K562 (cell line): ENCODE results near the gene DPM1. TPM values are rescaled to one million over a fixed set of nuclear protein-coding genes. Genes with fewer than 3 reads are reported as not detected.

Source experiments
- BMI1 ChIP-seq: fragments of 150-350 bp; IDR thresholded peaks from 2 replicates; pipeline ENCODE4 v1.6.1; 2014; ENCODE audit warnings: low read length
- CBFA2T2 ChIP-seq: fragments of 450-650 bp; conservative IDR thresholded peaks from 2 replicates; pipeline ENCODE4 v1.6.1; 2017; ENCODE audit warnings: mild to moderate bottlenecking
- CC2D1A ChIP-seq: fragments of 450-650 bp; IDR thresholded peaks from 2 replicates; pipeline ENCODE4 v1.6.1; 2017; ENCODE audit warnings: mild to moderate bottlenecking
- CHD4 ChIP-seq: fragments of 200-600 bp; sonication (generic); IDR thresholded peaks from 3 replicates; pipeline ENCODE4 v1.6.1; 2012; ENCODE audit warnings: low read depth, mild to moderate bottlenecking, mixed read lengths, low read length, inconsistent platforms; ENCODE audit not compliant: insufficient read depth, insufficient replicate concordance, poor library complexity, severe bottlenecking
- DDX20 ChIP-seq: fragments of 450-650 bp; IDR thresholded peaks from 2 replicates; pipeline ENCODE4 v1.6.1; 2016; ENCODE audit warnings: missing genetic modification characterization, low read depth, mild to moderate bottlenecking, missing compliant biosample characterization, moderate library complexity
- EP400 ChIP-seq: fragments of 450-650 bp; IDR thresholded peaks from 2 replicates; pipeline ENCODE4 v1.6.1; 2017; ENCODE audit warnings: antibody characterized with exemption, mild to moderate bottlenecking, moderate library complexity
- ETV1 ChIP-seq: fragments of 450-650 bp; conservative IDR thresholded peaks from 2 replicates; pipeline ENCODE4 v1.6.1; 2016; ENCODE audit warnings: missing genetic modification characterization, control low read depth, low read depth, missing compliant biosample characterization
- HDAC8 ChIP-seq: fragments of 450-650 bp; IDR thresholded peaks from 2 replicates; pipeline ENCODE4 v1.6.1; 2016; ENCODE audit warnings: mild to moderate bottlenecking, missing genetic modification characterization, moderate library complexity, missing compliant biosample characterization
- HNRNPK ChIP-seq: fragments of 200-400 bp; formaldehyde crosslinking; IDR thresholded peaks from one replicate; pipeline ENCODE4 v1.6.1; 2018; ENCODE audit warnings: mild to moderate bottlenecking, low read depth, low read length; ENCODE audit not compliant: poor library complexity, severe bottlenecking
- KAT2B ChIP-seq: IDR thresholded peaks from one replicate; pipeline ENCODE4 v1.6.1; 2012; ENCODE audit warnings: low read depth, mild to moderate bottlenecking, control low read depth, inconsistent platforms, low read length, moderate library complexity
- NCOA2 ChIP-seq, 2 experiments: fragments of 450-650 bp; IDR thresholded peaks; 2 replicates each; pipeline ENCODE4 v1.6.1; 2018; ENCODE audit warnings: mild to moderate bottlenecking in 2 of 2, moderate library complexity in 1 of 2; ENCODE audit not compliant: partially characterized antibody in 2 of 2
- POLR3A ChIP-seq: IDR thresholded peaks from 2 replicates; pipeline ENCODE4 v1.6.1; 2011; ENCODE audit warnings: borderline replicate concordance, mild to moderate bottlenecking, moderate library complexity; ENCODE audit not compliant: insufficient read length, insufficient read depth; ENCODE audit errors: extremely low read depth
- RUNX1 ChIP-seq: sonication (generic); IDR thresholded peaks from 2 replicates; pipeline ENCODE4 v1.6.1; 2016; ENCODE audit warnings: antibody characterized with exemption, low read depth
- SMAD4 ChIP-seq: fragments of 250-450 bp; sonication (Bioruptor Pico); conservative IDR thresholded peaks from 2 replicates; pipeline ENCODE4 v1.8.0; 2021; ENCODE audit warnings: inconsistent platforms, mild to moderate bottlenecking, moderate library complexity
- TGIF2 ChIP-seq: sonication (generic); formaldehyde crosslinking; IDR thresholded peaks from 2 replicates; pipeline ENCODE4 v1.8.1; 2022; ENCODE audit warnings: mild to moderate bottlenecking, missing genetic modification reagents, moderate library complexity
- ZNF311 ChIP-seq: fragments of 250-450 bp; sonication (Bioruptor Pico); IDR thresholded peaks from 2 replicates; pipeline ENCODE4 v1.4.0; 2020; ENCODE audit warnings: mild to moderate bottlenecking, moderate library complexity
- ZNF347 ChIP-seq: fragments of 450-650 bp; formaldehyde crosslinking; IDR thresholded peaks from 2 replicates; pipeline ENCODE4 v1.4.0; 2020; ENCODE audit warnings: low read depth, mild to moderate bottlenecking, moderate library complexity
- ZNF41 ChIP-seq: fragments of 250-450 bp; sonication (Bioruptor Pico); conservative IDR thresholded peaks from 2 replicates; pipeline ENCODE4 v1.4.0; 2020; ENCODE audit warnings: mild to moderate bottlenecking
- ZNF717 ChIP-seq: fragments of 250-450 bp; sonication (Bioruptor Pico); IDR thresholded peaks from 2 replicates; pipeline ENCODE4 v1.5.0; 2021
- ZNF780A ChIP-seq: fragments of 250-450 bp; sonication (Bioruptor Pico); IDR thresholded peaks from 2 replicates; pipeline ENCODE4 v1.5.0; 2021; ENCODE audit warnings: mild to moderate bottlenecking
- polyA plus RNA-seq, 8 experiments: library from polyadenylated mRNA; depleted of rRNA in 4 of 8; stranded (reverse) in 5 of 8; unstranded in 3 of 8; fragments of >200 nt; fragmentation: Nextera tagmentation in 2 of 8; fragmentation: Illumina TruSeq in 1 of 8; extraction: Ambion mirVana in 2 of 8; extraction: Trizol in 1 of 8; gene quantifications; 2 replicates each; pipeline versions ENCODE4 v1.2.1 to v1.2.3, GENCODE V29; 2011 to 2014; ENCODE audit warnings: inconsistent platforms in 1 of 8, missing spikeins in 1 of 8
- total RNA-seq, 7 experiments: library from RNA; depleted of rRNA in 6 of 7; stranded (reverse); fragments of >200 nt in 6 of 7; fragmentation: Illumina TruSeq in 2 of 7; extraction: Trizol in 2 of 7; gene quantifications; 2 replicates each; pipeline versions ENCODE4 v1.2.1 to v1.2.3, GENCODE V29; 2011 to 2021; ENCODE audit warnings: low replicate concordance in 1 of 7
- TF ChIP-seq, protein P1 (sequence below), 2 experiments: IDR thresholded peaks; 2 replicates each; pipeline ENCODE4 v1.6.1; 2011; ENCODE audit warnings: borderline replicate concordance in 1 of 2, control low read depth in 1 of 2, low read depth in 1 of 2, low read length in 1 of 2, mild to moderate bottlenecking in 1 of 2, mixed read lengths in 1 of 2, moderate library complexity in 1 of 2; ENCODE audit not compliant: insufficient read depth in 1 of 2, insufficient read length in 1 of 2, poor library complexity in 1 of 2, severe bottlenecking in 1 of 2; ENCODE audit errors: extremely low read depth in 1 of 2
- TF ChIP-seq, protein P2 (sequence below): IDR thresholded peaks from 2 replicates; pipeline ENCODE4 v1.6.1; 2011; ENCODE audit not compliant: insufficient read length; ENCODE audit errors: extremely low read depth
- TF ChIP-seq, protein P3 (sequence below): fragments of 450-650 bp; IDR thresholded peaks from 2 replicates; pipeline ENCODE4 v1.6.1; 2017; ENCODE audit warnings: antibody characterized with exemption
- TF ChIP-seq, protein P4 (sequence below): fragments of 250-450 bp; sonication (Bioruptor Pico); IDR thresholded peaks from 2 replicates; pipeline ENCODE4 v1.8.0; 2022; ENCODE audit warnings: inconsistent platforms

DPM1 gene
- total and polyA plus RNA-seq, 9 of the 15 experiments (the other 6 are each of a cell fraction or from before 2014, with no cell fraction given), result 75.2 to 190 (median 153) TPM

DNA sequence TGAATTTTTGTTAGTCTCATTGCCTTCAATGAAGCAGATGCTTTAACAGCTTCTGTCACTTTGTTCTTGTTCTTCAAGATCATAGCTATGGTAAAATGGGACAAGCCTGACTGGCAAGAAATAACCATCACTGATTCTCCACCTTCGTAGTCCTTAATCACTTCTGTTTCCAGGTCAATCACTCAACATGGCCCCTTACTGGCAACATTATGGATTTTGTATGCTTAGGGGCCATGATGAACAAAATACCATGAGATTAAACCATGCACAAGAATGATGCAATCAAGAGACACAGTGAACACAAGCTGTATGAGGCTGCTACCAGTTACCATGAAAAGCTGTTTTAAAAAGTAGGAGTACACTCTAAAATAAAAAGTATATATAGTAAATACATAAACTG is 59.9 kb downstream of the DPM1 start (continued):
- TF ChIP-seq, protein P1, sequence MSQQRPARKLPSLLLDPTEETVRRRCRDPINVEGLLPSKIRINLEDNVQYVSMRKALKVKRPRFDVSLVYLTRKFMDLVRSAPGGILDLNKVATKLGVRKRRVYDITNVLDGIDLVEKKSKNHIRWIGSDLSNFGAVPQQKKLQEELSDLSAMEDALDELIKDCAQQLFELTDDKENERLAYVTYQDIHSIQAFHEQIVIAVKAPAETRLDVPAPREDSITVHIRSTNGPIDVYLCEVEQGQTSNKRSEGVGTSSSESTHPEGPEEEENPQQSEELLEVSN (IDR thresholded peaks at IDR 0.05; ENCODE audit: borderline replicate concordance in 1 of 2, extremely low read depth in 1 of 2, insufficient read depth in 1 of 2, insufficient read length in 1 of 2, low read depth in 1 of 2, low read length in 1 of 2, poor library complexity in 1 of 2, severe bottlenecking in 1 of 2), result no peak
- TF ChIP-seq, protein P2, sequence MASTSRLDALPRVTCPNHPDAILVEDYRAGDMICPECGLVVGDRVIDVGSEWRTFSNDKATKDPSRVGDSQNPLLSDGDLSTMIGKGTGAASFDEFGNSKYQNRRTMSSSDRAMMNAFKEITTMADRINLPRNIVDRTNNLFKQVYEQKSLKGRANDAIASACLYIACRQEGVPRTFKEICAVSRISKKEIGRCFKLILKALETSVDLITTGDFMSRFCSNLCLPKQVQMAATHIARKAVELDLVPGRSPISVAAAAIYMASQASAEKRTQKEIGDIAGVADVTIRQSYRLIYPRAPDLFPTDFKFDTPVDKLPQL, result no peak
- TF ChIP-seq EP400 (peak; percentile 38; the same call in 1 of the 2 replicates), POLR3A (no peak), ZNF347 (CRISPR knock-in tag) (no peak), ZNF780A (CRISPR knock-in tag) (no peak), BMI1 (no peak), ZNF717 (CRISPR knock-in tag) (no peak), CBFA2T2 (no peak), HNRNPK (no peak), SMAD4 (peak; percentile 79), RUNX1 (no peak), TGIF2 (CRISPR knock-in tag) (no peak), DDX20 (tag) (0 out of 2 replicates have a peak, but pooled peaks have one; percentile 35), CHD4 (no peak), ETV1 (tag) (0 out of 2 replicates have a peak, but pooled peaks have one; percentile 8), CC2D1A (no peak), KAT2B (no peak), HDAC8 (tag) (no peak), ZNF311 (CRISPR knock-in tag) (no peak), NCOA2 (IDR thresholded peaks at IDR 0.05; ENCODE audit: partially characterized antibody in 2 of 2) (no peak), ZNF41 (CRISPR knock-in tag) (0 out of 2 replicates have a peak, but pooled peaks have one; percentile 50)
- TF ChIP-seq, protein P3, sequence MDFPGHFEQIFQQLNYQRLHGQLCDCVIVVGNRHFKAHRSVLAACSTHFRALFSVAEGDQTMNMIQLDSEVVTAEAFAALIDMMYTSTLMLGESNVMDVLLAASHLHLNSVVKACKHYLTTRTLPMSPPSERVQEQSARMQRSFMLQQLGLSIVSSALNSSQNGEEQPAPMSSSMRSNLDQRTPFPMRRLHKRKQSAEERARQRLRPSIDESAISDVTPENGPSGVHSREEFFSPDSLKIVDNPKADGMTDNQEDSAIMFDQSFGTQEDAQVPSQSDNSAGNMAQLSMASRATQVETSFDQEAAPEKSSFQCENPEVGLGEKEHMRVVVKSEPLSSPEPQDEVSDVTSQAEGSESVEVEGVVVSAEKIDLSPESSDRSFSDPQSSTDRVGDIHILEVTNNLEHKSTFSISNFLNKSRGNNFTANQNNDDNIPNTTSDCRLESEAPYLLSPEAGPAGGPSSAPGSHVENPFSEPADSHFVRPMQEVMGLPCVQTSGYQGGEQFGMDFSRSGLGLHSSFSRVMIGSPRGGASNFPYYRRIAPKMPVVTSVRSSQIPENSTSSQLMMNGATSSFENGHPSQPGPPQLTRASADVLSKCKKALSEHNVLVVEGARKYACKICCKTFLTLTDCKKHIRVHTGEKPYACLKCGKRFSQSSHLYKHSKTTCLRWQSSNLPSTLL, result no peak
- TF ChIP-seq, protein P4, sequence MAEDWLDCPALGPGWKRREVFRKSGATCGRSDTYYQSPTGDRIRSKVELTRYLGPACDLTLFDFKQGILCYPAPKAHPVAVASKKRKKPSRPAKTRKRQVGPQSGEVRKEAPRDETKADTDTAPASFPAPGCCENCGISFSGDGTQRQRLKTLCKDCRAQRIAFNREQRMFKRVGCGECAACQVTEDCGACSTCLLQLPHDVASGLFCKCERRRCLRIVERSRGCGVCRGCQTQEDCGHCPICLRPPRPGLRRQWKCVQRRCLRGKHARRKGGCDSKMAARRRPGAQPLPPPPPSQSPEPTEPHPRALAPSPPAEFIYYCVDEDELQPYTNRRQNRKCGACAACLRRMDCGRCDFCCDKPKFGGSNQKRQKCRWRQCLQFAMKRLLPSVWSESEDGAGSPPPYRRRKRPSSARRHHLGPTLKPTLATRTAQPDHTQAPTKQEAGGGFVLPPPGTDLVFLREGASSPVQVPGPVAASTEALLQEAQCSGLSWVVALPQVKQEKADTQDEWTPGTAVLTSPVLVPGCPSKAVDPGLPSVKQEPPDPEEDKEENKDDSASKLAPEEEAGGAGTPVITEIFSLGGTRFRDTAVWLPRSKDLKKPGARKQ, result no peak
